NCI-H510A treated with DMSO at 0.1 percent for 48 hours (cell line): ENCODE data around the gene ARHGEF17.

Experiments used
- DNase-seq: peaks from one replicate; lab custom pipeline; 2025; lab: John Stamatoyannopoulos, UW

ARHGEF17 gene

DNA sequence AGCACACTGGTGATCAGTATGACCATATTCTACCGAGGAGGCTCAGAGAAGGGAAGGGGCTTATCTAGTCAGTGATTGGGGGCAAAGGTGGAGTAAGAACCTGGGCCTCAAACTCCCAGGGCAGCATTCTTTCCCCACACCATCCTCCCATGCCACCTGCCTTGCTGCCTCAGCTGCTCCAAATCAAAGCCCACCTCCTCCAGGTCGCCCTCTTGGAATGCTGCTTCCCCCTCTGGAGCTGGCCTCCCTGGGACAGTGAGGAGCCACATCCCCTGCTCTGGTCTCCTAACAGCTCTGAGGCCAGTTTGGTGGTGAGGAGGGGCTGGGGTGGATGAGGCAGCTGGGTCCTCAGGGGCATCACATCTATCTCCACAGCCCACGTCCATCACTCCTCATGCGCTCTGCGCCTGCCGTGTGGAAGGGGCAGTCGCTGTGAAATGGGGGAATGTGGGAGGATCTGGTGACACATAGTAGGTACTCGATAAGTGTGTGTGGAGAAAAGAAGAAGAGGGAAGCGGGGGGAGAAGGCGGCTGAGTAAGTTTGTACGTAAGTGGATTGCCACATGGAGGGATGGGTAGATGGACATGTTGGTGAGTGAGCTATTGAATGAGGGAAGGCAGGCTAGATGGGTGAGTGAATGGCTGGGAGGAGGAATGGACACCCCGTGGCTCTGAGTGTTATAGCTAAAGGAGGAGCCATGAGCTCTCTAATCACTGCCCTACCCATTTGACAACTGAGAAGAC, 16.1 kb upstream of the ARHGEF17 start:
- no peak for DNase-seq

DNA sequence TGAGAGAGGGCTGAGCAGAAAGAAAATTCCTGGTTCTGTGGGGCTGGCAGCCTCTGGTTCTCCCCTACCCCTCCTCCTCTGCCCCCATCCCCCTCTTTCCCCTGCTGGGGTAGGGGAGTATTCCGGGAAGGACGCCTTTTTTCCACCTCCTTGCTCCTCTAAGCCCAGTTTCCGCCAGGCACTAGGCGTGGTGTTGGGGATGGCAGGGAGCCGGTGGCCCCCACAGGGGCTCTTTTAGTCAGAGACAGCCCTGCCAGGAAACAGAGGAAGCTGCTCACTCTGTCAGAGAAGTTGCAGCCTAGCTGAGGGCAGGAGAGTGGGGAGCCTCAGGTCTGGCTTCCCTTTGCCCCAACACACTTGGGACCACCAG, 15.6 kb upstream of the ARHGEF17 start:
- no peak for DNase-seq

- no peak for DNase-seq
Observed at GRCh38 chr11:73293356-73293936, 14.6 kb upstream of the ARHGEF17 start.

GRCh38 chr11:73294604-73295003, 13.5 kb upstream of the ARHGEF17 start:
- DNase-seq, result no peak

- DNase-seq, result peak; percentile 81
Observed at GRCh38 chr11:73295241-73295995, 12.7 kb upstream of the ARHGEF17 start.

- DNase-seq, result no peak
Observed at GRCh38 chr11:73295996-73296318, 12.1 kb upstream of the ARHGEF17 start.

DNA sequence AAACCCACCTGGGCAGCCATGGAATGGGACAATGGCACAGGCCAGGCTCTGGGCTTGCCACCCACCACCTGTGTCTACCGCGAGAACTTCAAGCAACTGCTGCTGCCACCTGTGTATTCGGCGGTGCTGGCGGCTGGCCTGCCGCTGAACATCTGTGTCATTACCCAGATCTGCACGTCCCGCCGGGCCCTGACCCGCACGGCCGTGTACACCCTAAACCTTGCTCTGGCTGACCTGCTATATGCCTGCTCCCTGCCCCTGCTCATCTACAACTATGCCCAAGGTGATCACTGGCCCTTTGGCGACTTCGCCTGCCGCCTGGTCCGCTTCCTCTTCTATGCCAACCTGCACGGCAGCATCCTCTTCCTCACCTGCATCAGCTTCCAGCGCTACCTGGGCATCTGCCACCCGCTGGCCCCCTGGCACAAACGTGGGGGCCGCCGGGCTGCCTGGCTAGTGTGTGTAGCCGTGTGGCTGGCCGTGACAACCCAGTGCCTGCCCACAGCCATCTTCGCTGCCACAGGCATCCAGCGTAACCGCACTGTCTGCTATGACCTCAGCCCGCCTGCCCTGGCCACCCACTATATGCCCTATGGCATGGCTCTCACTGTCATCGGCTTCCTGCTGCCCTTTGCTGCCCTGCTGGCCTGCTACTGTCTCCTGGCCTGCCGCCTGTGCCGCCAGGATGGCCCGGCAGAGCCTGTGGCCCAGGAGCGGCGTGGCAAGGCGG, 11.4 kb upstream of the ARHGEF17 start:
- DNase-seq, result no peak

- no peak for DNase-seq
Observed at GRCh38 chr11:73297231-73297590, 10.9 kb upstream of the ARHGEF17 start.

- DNase-seq, result no peak
Observed at GRCh38 chr11:73297702-73298101, 10.4 kb upstream of the ARHGEF17 start.

GRCh38 chr11:73298233-73298632, 9.8 kb upstream of the ARHGEF17 start:
- DNase-seq, result no peak

DNA sequence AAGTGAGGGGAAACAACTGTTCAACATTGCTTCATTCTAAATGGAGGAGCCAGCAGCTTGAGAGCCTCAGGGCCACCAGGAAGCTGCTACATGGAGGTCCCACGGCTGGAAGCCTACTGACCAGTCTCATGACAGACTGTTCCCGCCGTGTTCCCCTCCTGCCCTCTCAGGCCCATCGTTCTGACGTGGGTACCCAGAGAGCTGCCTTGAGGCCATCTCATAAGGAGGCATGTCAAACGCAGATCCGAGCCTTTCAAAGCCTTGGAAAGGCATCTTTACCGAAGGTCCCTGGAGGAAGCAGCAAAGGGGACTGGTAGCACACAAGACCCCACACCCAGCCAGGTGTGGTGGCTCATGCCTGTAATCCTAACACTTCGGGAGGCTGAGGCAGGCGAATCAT, 8.3 kb upstream of the ARHGEF17 start:
- DNase-seq, result no peak

GRCh38 chr11:73306069-73306841, 1.8 kb upstream of the ARHGEF17 start:
- no peak for DNase-seq

- DNase-seq, result no peak
Observed at GRCh38 chr11:73306977-73307322, 1.1 kb upstream of the ARHGEF17 start.

DNA sequence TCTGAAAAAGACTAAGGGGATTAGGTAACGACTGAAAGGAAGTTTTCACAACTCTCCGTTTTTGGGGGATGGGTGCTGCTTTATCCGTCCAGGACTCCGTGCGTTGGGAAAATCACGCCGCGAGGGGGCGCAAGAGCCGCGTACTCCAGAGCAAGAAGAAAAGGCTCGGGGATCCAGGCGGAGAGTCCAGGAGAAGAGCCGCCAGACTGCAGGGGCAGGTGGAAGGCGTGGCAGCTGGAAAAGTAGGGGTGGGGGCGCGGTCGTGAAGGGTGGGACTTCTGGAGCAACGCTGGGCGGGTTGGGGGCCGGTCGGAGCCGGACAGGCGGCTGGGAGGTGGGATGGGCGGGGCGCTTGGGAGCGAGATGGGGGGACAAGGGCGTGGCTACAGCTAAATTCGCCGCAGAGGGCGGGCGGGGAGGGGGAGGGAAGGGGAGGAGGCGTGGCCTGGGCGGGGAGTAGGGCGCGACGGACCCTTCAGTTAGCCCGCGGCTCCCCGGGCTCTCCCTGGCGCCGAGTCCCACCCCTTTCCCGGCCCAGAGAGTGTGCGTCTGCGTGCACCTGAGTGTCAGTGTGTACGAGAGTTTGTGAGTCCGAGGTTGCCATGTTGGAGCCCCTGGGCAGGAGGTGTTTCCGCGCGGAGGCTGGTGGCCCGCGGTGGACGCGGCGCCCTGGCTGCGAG, 613 bp upstream of the ARHGEF17 start:
- peak; percentile 100 for DNase-seq

DNA sequence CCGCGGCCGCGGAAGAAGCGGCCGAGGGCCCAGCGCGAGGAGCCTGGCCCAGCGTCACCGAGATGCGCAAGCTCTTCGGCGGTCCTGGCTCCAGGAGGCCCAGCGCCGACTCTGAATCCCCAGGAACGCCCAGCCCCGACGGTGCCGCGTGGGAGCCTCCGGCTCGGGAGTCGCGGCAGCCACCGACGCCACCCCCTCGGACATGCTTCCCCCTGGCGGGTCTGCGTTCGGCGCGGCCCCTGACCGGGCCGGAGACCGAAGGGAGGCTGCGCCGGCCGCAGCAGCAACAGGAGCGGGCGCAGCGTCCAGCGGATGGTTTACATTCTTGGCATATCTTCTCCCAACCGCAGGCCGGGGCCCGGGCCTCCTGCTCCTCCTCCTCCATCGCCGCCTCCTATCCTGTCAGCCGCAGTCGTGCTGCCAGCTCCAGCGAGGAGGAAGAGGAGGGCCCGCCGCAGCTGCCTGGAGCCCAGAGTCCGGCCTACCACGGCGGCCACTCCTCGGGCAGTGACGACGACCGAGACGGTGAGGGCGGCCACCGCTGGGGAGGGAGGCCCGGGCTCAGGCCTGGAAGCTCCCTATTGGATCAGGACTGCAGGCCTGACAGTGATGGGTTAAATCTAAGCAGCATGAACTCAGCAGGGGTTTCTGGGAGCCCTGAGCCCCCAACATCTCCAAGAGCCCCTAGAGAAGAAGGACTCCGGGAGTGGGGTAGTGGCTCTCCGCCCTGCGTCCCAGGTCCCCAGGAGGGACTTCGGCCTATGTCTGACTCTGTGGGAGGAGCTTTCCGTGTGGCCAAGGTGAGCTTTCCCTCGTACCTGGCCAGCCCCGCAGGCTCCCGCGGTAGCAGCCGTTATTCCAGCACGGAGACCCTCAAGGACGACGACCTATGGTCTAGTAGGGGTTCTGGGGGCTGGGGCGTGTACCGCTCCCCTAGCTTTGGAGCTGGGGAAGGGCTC, 1.2 kb downstream of the ARHGEF17 start:
- peak; percentile 68 for DNase-seq

DNA sequence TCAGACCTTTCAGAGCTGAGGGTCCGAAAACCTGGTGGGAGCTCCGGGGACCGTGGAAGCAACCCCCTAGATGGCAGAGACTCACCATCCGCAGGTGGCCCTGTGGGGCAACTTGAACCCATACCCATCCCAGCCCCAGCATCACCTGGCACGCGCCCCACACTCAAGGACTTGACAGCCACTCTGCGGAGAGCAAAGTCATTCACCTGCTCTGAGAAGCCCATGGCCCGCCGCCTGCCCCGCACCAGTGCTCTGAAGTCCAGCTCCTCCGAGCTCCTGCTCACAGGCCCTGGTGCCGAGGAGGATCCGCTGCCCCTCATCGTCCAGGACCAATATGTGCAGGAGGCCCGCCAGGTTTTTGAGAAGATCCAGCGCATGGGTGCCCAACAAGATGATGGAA, 2.0 kb downstream of the ARHGEF17 start:
- no peak for DNase-seq

DNA sequence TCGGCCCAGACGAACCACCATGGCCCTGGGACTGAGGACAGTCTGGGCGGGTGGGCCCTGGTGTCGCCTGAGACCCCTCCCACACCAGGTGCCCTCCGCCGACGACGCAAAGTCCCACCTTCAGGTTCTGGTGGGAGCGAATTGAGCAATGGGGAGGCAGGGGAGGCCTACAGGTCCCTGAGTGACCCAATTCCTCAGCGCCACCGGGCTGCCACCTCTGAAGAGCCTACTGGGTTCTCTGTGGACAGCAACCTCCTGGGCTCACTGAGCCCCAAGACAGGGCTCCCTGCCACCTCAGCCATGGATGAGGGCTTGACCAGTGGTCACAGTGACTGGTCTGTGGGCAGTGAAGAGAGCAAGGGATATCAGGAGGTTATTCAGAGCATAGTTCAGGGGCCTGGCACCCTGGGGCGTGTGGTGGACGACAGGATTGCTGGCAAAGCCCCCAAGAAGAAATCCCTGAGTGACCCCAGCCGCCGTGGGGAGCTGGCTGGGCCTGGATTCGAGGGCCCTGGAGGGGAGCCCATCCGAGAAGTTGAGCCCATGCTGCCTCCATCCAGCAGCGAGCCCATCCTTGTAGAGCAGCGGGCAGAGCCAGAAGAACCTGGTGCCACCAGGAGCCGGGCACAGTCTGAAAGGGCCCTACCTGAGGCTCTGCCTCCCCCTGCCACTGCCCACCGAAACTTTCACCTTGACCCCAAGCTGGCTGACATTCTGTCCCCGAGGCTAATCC, 2.8 kb downstream of the ARHGEF17 start:
- no peak for DNase-seq

DNA sequence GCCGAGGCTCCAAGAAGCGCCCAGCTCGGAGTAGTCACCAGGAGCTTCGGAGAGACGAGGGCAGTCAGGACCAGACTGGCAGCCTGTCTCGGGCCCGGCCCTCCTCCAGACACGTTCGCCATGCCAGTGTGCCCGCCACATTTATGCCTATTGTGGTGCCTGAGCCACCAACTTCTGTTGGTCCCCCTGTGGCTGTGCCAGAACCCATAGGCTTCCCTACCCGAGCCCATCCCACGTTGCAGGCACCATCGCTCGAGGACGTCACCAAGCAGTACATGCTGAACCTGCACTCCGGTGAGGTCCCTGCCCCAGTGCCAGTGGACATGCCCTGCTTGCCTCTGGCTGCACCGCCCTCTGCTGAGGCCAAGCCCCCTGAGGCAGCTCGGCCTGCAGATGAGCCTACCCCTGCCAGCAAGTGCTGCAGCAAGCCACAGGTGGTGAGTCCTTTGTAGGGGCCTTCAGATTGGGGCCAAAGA, 3.4 kb downstream of the ARHGEF17 start:
- no peak for DNase-seq

DNA sequence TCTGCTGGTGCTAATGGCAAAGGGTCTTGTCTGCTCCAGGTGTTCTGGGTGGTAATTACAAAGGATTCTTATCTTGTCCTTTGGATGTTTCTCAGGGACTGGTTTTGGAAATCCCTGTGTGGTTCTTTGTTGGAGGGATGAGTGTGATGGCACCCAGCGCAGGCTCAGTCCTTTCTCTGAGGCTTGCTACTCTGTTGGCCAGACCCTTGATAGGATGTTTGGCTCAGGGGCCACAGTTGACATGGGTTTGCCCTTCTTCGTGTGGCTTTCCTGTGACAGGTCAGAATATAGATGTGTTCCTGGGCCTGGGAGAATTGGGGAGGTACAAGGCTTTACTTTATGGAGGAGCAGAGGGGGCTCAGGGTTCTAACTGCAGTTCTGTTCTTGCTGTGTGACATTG, 4.0 kb downstream of the ARHGEF17 start:
- DNase-seq, result no peak
